ENCODE data around the gene SYNE2. TPM values are rescaled to one million over a fixed set of nuclear protein-coding genes. Genes with fewer than 3 reads are reported as not detected.

Gene SYNE2
- total RNA-seq, 1 experiment from 2014 or later, result 16.0 TPM

- Histone ChIP-seq H3K9me2 (replicated peaks; ENCODE audit: low read length) (no peaks in the 10 kb centered on the region), H2AFZ (ENCODE audit: low read length) (no peak overlapping the region), H3K79me2 (ENCODE audit: low read length) (no peaks in the 10 kb centered on the region), H3K9me3 (ENCODE audit: low read length) (no peaks in the 10 kb centered on the region), H3K36me3 (ENCODE audit: low read depth, low read length) (no peaks in the 10 kb centered on the region), H4K20me1 (ENCODE audit: low read length) (no peaks in the 10 kb centered on the region), H3K4me2 (ENCODE audit: low read length) (no peak overlapping the region), H3K4me1 (ENCODE audit: insufficient read depth, low read length) (no peaks in the 10 kb centered on the region), H3K27ac (ENCODE audit: low read length) (no peak overlapping the region), H3K4me3 (ENCODE audit: low read length) (no peak overlapping the region), H3K27me3 (ENCODE audit: low read length) (no peaks in the 10 kb centered on the region), H3K9ac (ENCODE audit: low read length) (no peak overlapping the region), H3F3A (ENCODE audit: low read length, unreplicated experiment) (no peaks in the 10 kb centered on the region)
- BruUV-seq (replicated peaks), result no TSS peak
- no peak for TF ChIP-seq EZH2phosphoT487 (IDR thresholded peaks at IDR 0.05; ENCODE audit: borderline replicate concordance, low read length)
- TF ChIP-seq EZH2 (IDR thresholded peaks at IDR 0.05; ENCODE audit: low read length, unreplicated experiment), result no peak
- no peak for TF ChIP-seq CTCF (conservative IDR thresholded peaks at IDR 0.05; ENCODE audit: low read depth, low read length)
- POLR2A ChIA-PET (ENCODE audit: unreplicated experiment), result interaction anchor here (0.5 kb wide), 1 partner anchor 18 kb away, joined by 3 read pairs; no protein-coding TSS in a partner anchor
- CTCF ChIA-PET, result no interaction called here
- intact Hi-C loops (cut with micrococcal nuclease), result no loop called here
- ATAC-seq, result peak; percentile 28; the same call in 1 of the 2 replicates
- peak; percentile 19 for DNase-seq
These were observed 103.5 kb downstream of the SYNE2 start for GRCh38 chr14:63956326-63956725.

GRCh38 chr14:63960926-63961567 lies 108.2 kb downstream of the SYNE2 start:
- H3F3A ChIP-seq (ENCODE audit: low read length, unreplicated experiment), result no peaks in the 10 kb centered on the region
- no TSS peak for BruUV-seq (replicated peaks)
- H3K36me3 ChIP-seq (ENCODE audit: low read depth, low read length), result no peaks in the 10 kb centered on the region
- no peak overlapping the region for H3K27ac ChIP-seq (ENCODE audit: low read length)
- no peaks in the 10 kb centered on the region for H3K9me2 ChIP-seq (replicated peaks; ENCODE audit: low read length)
- intact Hi-C loops (cut with micrococcal nuclease), result no loop called here
- H3K4me1 ChIP-seq (ENCODE audit: insufficient read depth, low read length), result no peaks in the 10 kb centered on the region
- no peak overlapping the region for H3K4me2 ChIP-seq (ENCODE audit: low read length)
- H3K9me3 ChIP-seq (ENCODE audit: low read length), result no peaks in the 10 kb centered on the region
- no peak for DNase-seq
- no peaks in the 10 kb centered on the region for H3K79me2 ChIP-seq (ENCODE audit: low read length)
- no peaks in the 10 kb centered on the region for H3K27me3 ChIP-seq (ENCODE audit: low read length)
- no peaks in the 10 kb centered on the region for H4K20me1 ChIP-seq (ENCODE audit: low read length)
- ChIA-PET CTCF (no interaction called here), POLR2A (ENCODE audit: unreplicated experiment) (no interaction called here)
- no peak overlapping the region for H2AFZ ChIP-seq (ENCODE audit: low read length)
- no peak overlapping the region for H3K4me3 ChIP-seq (ENCODE audit: low read length)
- peak; percentile 49 for ATAC-seq
- TF ChIP-seq CTCF (conservative IDR thresholded peaks at IDR 0.05; ENCODE audit: low read depth, low read length), result no peak
- TF ChIP-seq EZH2 (IDR thresholded peaks at IDR 0.05; ENCODE audit: low read length, unreplicated experiment), result no peak
- no peak for TF ChIP-seq EZH2phosphoT487 (IDR thresholded peaks at IDR 0.05; ENCODE audit: borderline replicate concordance, low read length)
- H3K9ac ChIP-seq (ENCODE audit: low read length), result no peak overlapping the region

- no peaks in the 10 kb centered on the region for H3K9me3 ChIP-seq (ENCODE audit: low read length)
- no peaks in the 10 kb centered on the region for H3K79me2 ChIP-seq (ENCODE audit: low read length)
- no peaks in the 10 kb centered on the region for H4K20me1 ChIP-seq (ENCODE audit: low read length)
- BruUV-seq (replicated peaks), result no TSS peak
- H3K27ac ChIP-seq (ENCODE audit: low read length), result no peak overlapping the region
- TF ChIP-seq EZH2phosphoT487 (IDR thresholded peaks at IDR 0.05; ENCODE audit: borderline replicate concordance, low read length) (no peak), EZH2 (IDR thresholded peaks at IDR 0.05; ENCODE audit: low read length, unreplicated experiment) (no peak), CTCF (conservative IDR thresholded peaks at IDR 0.05; ENCODE audit: low read depth, low read length) (no peak)
- no peak overlapping the region for H3K4me3 ChIP-seq (ENCODE audit: low read length)
- no peaks in the 10 kb centered on the region for H3K36me3 ChIP-seq (ENCODE audit: low read depth, low read length)
- H3K27me3 ChIP-seq (ENCODE audit: low read length), result no peaks in the 10 kb centered on the region
- H3K4me1 ChIP-seq (ENCODE audit: insufficient read depth, low read length), result no peaks in the 10 kb centered on the region
- no peaks in the 10 kb centered on the region for H3F3A ChIP-seq (ENCODE audit: low read length, unreplicated experiment)
- intact Hi-C loops (cut with micrococcal nuclease), result no loop called here
- ChIA-PET CTCF (no interaction called here), POLR2A (ENCODE audit: unreplicated experiment) (interaction anchor here (0.5 kb wide), 1 partner anchor 13 kb away, joined by 3 read pairs; no protein-coding TSS in a partner anchor)
- DNase-seq (no peak), ATAC-seq (no peak)
- no peak overlapping the region for H2AFZ ChIP-seq (ENCODE audit: low read length)
- no peaks in the 10 kb centered on the region for H3K9me2 ChIP-seq (replicated peaks; ENCODE audit: low read length)
- H3K4me2 ChIP-seq (ENCODE audit: low read length), result no peak overlapping the region
- no peak overlapping the region for H3K9ac ChIP-seq (ENCODE audit: low read length)
These were observed 110.1 kb downstream of the SYNE2 start for GRCh38 chr14:63962906-63963305.

Measured in PC-3 (cell line).